Esophagus muscularis mucosa (tissue), 4 donors: ENCODE measurements around the gene FLNC.

Experiments used
- CTCF ChIP-seq, 3 experiments: fragments of 200-600 bp in 2 of 3; fragments of 450-650 bp in 1 of 3; sonication (generic) in 2 of 3; IDR thresholded peaks; one replicate each; pipeline ENCODE4 v1.5.1; 2017 to 2019; ENCODE audit warnings: antibody characterized with exemption in 3 of 3, mild to moderate bottlenecking in 2 of 3, moderate library complexity in 1 of 3
- EP300 ChIP-seq: sonication (generic); formaldehyde crosslinking; IDR thresholded peaks from one replicate; pipeline ENCODE4 v1.6.1; 2017; ENCODE audit warnings: antibody characterized with exemption
- POLR2AphosphoS5 ChIP-seq, 2 donors: sonication (generic); formaldehyde crosslinking; IDR thresholded peaks; one replicate each; pipeline ENCODE4 v1.6.1; 2017; ENCODE audit warnings: antibody characterized with exemption in 2 of 2

- TF ChIP-seq EP300 (no peak), CTCF (IDR thresholded peaks at IDR 0.05) (no peak), POLR2AphosphoS5 (IDR thresholded peaks at IDR 0.05) (peak; percentile 72 to 82)
These were observed 46.9 kb upstream of the FLNC start for GRCh38 chr7:128783143-128783861.
